NCI-H1417 (cell line): ENCODE results near the gene PTCH1.

Experiments used
- DNase-seq, 3 experiments: peaks; one replicate each; lab custom pipeline; 2025; lab: John Stamatoyannopoulos, UW

Gene PTCH1

DNA sequence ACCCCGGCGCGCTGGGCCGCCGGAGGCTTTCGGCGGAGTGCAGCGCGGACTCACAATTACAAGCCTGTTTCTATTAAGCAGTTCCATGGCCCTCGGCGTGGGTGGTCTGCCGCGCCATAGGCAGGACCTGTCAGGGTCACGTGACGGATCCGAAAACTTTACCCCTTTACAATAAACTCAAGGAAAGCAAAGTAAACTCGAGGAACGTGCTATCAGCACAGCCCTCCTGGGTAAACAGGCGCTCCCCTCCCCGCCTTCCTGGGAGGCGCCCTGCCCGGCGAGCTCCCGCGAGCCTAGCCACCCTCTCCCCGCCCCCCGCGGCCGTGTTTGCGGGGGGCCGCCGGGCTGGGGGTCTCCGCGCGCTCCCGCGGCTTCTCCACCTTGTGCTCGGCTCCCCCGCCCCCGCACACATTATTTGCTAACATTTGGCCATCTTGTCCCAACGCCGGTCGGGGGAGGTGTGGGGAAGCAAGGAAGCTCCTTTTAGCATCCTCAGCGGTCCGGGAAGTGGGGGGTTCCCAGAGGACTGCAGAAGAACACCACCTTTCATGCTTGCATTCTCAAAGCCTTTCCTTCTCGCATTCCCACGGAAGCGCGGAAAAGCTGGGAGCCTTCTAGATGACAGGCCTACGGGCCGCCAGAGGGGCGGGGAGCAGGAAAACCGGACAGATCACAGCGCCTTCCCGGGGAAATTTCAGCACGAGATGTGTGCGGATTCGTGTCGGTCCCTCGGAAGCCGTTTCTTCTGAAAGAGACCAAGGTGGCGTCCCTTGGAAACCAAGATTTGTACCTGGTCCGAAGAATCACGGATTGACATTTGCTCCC is at the start of gene PTCH1:
PTCH1 (minus strand) TSS at position 238 of the 825 bp plus-strand sequence.
- peak in 2 of 3 experiments; percentile 31 to 78 for DNase-seq

DNA sequence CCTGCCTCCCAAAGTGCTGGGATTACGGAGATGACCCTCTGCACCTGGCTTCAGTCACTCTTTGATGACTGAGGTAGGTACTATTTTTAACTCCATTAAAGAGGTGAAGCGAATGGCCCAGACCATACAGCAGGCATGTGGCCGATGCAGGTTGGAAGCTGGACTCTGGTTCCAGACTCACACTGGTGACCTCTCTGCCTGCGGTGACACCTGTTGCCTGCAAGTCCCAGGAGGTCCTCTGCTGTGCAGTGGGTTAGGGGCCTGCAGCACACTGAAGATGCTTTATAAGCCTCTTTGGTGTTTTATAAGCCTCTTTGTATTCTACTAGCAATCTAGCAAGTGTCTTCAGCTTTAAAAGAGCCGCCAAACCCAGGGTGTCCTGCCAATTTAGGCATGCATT is 49.2 kb upstream of the PTCH1 start:
- no peak for DNase-seq

DNA sequence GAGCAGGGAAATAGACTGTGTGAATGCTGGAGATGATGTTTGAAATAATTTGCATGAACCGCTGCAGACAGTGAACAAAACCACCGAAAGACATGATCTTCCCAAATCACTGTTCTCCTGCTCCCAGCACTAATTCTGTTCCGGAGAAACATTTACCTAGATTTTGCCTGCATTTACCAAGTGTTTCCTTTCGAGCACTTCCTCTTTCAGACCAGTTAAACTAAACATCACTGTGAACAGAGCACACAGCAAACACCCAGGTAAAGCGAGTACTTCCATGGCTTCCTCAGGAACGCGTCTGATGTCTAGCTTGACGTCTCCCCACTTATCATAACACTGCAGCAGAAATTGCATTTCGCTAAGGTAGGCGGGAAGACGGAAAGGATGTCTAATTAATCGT is 45.1 kb upstream of the PTCH1 start:
- DNase-seq: no peak

DNA sequence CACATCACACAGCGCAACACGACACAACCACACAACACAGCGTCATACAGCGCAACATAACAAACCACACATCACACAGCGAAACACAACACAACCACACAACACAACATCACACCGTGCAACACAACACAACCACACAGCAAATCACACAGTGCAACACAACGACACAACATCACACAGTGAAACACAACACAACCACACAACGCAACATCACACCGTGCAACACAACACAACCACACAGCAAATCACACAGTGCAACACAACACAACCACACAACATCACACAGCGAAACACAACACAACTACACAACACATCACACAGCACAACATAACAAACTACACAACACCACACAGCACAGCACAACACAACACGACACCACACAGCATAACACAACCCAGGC is 40.4 kb upstream of the PTCH1 start:
- no peak for DNase-seq

DNA sequence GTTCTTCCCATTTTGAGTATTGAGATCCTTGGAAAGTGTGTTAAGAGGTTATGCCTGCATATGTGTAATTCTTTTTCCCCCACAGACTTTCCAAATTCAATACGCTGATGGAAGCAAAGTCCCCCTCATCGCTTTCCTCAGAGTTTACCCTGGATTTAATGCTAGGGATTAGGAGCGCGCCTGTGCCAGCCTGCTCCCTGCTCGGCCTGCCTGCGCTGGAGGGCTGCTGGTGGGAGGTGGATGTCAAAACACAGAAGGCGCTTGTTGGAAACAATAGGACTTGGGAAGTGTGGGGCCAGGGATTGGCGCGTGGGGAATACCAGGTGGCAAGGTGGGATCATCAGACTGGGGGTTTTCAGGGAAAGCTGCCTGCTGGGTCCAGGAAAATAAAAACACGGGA is 39.8 kb upstream of the PTCH1 start:
- no peak for DNase-seq

DNA sequence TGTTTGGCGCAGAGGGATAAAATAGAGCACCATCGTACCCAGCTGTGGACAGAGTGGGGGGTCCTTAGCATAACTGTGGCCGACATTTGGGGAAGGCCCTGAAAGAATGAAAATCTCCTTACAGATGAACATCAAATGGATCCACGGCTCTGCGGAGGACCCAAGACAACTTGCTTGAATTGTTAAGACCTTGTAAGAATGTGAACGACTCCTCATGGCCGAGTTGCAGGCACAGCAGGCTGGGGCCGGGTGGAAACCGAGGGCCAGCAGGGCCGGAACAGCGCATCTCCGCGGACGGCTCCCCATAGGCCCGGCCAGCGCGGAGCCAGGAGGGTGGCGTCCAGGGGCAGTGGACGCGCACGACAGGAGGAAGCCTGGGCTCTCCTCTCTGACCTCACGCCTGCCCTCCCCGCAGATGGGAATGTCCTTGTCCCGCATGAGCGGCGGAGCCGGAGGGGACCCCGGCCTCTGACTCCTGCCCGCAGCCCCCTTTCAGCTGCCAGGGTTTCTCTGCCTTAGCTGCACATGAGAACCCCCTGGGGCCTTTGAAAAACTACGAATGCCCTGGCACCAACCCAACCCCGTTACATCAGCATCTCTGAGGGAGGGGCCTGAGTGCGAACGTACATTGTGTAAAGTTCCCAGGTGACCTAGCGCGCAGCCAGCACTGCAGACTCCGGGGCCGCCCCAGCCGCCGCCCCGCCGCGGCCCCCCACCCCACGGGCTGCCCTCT is 36.2 kb upstream of the PTCH1 start:
- DNase-seq: no peak

DNA sequence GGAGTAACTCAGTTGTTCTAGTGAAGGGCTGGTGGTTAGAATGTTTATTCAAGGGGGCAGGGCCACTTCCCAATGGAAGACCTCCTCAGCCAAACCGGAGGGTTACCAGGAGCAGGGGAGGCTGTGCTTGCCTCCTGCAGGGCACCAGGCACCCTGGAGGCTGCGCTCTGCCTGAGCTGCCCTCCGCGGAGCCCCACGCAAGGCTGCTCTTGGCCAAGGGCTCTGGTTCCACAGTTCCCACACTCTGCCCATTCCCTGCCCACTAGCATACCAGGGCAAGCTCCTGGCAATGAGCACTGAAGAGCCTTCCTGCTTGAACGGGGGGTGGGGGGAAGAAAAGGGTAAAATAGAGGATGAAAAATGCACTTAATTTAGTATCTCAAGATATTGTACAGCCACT is 35.5 kb upstream of the PTCH1 start:
- DNase-seq: no peak

DNA sequence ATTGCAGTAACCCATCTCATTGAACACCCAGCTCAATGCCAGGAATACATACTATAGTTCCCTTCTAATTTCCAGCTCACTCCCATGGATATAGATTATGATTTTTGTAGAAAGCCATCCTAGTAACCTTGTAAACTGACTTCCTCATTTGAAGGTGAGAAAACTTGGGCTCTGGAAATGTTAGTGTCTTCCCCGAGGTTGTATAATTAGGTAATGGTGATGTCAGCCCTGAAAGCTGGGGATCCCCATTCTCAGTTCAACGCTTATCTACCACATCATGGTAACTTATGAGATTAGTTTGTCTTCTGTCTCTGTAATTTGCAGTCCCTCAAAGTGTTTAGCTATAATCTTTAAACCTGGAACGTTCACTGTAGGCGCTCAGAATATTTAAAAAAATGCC is 34.6 kb upstream of the PTCH1 start:
- DNase-seq: no peak

DNA sequence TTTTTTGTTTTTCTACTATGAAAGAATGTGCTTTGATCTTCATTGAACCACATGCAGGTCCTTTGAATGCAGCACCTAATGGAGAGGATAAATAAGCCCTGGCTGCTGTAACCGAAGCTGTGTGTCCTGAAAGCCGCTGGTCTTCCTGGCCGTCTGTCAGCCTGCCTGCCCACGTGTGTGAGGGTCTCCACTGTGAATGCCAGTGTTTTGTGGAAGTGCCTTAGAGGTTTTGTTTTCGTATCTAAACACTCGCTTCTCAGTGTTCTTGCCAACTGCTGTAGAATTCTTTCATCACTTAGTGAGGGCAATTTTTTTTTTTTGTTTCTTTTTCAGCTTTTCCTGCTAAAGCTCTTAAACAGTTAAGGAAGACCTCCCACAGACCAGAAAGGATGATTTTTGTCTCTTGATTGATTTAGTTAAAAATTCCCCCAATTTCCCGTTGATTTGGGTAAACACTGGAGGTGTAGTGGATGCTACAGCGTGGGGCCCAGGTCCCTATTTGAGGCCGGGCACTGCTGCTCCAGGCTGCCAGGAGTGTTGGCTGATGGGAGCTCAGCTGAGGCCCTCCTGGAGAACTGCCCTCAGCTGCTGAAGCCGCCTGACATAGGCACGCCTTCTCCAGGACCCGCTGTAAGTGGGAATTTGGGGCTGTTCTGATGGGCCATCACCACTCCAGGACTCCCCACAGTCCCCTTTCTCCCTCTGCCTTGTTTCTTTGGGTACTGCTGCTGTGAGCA is 29.2 kb upstream of the PTCH1 start:
- no peak for DNase-seq

DNA sequence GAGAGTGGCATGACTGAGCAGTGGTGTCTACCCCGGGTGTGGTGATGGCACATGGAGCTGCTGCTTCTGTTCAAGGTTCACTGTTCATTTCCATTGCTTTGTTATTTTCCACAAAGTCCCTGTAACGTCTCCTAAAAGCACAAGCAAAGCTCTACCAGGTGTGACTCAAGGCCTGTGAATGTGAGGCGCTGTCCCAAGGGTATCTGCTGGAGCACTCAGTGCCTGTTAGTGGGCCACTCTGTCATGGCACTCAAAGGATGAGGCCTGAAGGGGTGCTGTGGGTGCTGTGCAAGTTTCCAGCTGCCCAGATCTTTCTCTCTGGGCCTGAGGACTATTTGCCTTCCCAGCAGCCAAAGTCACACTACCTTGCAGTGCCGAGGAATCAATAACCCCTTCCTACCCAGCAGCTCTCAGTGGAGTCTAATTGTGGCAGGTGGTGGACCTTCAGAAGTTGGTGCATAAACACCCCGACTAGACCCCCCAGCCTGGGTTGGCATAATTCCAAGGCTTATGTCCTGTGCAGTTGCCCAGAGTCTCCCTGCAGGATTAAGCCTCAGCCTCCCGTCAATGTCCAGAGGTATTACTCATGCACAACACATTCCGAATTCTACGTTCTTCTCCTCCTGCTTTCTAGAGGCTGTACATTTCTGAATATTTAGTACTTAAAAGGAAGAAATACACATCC is 17.4 kb upstream of the PTCH1 start:
- no peak for DNase-seq

DNA sequence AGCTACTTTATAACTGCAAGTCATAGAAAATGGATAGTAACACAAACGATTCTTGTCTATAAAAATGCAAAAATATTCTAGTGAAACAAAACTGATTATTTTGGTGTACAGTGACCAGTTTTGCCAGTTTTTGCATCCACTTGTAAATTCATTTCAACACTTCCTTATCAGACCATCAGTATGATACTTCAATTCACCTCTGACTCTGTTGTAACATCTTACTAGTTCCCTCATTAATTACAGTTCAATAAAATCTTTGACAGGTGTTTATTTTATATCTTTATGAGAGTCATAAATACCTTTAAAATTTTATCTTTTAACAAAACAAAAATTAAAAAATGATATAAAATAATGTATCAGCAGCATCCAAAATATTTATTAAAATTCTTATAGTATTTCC is 13.1 kb upstream of the PTCH1 start:
- no peak for DNase-seq

DNA sequence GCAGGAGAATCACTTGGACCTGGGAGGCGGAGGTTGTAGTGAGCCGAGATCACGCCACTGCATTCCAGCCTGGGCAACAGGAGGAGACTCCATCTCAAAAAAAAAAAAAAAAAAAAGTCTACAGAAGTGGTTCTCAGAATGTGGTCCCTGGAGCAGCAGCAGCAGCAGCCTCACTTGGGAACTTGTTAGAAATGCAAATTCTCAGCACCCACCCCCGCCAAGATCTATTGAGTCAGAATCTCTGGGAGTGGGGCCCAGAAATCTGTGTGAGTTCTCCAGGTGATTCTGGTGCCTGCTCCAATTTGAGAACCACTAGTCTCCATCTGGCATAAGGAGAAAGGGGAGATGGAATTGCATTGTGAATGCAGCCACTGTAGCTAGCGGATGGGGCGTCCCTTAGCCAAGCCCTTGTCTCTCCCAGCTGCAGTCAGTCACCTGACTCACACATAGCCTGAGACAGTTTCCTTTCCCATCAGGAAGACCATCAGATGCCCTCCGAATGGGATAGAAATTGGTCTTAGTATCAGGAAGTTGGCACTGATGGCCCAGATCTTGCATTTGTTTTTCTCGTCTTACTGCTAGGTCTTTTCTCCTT is 12.2 kb upstream of the PTCH1 start:
- no peak for DNase-seq

DNA sequence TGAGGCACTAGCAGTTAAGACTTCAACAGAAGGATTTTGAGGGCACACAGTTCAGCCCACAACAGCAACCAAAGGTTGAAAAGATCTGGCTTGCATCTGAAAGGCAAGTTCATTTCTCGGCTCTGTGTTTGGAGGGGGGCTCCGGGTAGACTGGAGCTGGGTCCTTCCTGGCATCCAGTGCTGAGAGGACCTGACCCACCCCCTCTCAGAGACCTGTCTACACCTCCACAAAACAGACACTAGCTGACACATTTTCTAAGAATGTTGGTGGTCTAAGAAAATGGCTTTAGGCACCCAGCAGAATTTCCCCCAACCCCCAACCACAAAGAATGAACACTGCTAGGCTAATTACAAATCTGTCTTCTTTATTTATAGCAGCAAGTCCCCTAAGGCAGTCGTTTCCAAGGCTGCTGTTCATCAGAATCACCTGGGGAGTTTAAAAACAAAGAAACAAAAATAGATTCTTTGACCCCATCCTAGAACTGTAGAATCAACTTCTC is 6.2 kb upstream of the PTCH1 start:
- DNase-seq: peak in 1 of 3 experiments; percentile 43

DNA sequence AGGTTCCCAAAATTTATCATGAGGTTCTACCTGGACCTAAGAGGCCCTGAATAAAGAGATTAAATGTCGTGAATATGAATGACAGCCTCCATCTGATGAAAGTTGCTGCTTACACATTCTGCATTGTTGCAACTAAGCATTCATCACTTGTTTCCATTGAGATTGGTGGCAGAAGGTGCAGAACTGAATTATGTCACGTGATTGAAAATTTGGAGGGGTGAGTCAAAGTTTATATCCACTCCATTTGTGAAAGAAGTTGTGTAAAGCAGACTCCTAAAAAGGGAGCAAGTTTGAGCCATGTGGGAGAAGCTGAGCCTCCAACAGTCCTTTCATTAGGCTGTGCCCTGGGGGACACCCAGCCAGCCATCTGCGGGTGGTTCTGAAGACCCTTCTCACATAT is 4.9 kb upstream of the PTCH1 start:
- no peak for DNase-seq

DNA sequence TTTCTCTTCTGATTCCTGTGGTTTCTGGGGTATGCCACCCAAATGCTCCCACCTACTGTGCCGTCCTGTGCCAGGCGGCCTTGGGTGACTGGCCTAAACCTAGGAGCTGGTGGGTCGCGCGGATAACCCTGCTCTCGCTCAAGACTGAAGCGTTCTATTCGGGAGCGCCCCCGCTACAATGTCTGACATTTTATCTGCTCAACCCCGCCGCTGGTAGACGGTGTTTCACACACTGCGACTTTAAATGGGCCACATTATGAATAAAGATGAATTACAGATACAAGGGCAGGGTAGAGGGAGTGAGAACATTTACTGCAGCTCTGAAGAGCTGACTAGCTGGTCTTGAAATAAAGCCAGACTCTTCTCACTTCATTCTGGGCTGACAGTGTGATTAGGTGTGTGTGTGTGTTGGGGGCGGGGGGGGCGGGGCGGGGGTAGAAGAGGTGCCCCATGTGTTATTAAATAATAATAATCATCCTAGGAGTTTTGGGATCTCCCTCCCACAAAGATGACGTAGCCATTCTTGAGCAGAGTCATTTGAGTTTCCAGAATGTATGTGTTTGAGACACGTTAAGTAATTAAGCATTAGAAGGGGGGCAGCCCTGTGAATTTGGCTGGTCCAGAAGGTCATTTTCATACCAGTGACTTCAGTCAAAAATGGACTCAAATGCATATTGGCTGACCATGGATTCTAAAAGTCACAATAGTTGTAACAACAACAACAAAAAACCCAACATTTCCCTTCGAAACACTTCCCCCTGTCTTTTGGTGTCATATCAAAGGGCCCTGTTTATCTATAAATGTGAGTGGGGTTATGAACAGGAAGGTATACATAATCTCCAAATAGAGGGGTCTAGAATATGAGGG is 1.0 kb upstream of the PTCH1 start:
- DNase-seq: no peak

DNA sequence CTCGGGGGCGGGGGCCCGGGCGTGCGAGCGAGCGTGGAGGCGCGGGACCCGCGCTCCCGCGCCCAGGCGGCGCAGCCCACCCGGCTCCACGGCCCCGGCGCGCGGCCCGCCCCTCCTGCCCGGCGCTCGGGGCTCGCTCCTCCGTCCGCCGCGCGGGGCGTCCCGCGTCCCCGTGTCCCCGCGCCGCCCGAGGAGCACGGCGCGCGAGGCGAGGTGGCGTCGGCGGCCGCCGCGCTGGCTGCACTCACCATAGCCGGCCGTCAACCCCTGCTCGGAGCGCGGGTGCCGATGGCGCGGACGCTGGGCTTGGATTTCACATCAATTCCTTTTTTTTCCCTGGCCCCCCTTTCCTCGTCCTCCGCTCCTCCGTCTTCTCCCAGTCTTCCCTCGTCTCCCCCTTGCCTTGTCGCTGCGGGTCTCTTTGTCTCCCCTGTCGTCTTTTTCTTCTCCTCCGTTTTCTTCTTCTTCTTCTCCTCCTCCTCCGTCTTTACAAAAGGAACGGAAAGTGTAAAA is 494 bp downstream of the PTCH1 start:
- peak; percentile 10 to 80 (median 75) for DNase-seq

DNA sequence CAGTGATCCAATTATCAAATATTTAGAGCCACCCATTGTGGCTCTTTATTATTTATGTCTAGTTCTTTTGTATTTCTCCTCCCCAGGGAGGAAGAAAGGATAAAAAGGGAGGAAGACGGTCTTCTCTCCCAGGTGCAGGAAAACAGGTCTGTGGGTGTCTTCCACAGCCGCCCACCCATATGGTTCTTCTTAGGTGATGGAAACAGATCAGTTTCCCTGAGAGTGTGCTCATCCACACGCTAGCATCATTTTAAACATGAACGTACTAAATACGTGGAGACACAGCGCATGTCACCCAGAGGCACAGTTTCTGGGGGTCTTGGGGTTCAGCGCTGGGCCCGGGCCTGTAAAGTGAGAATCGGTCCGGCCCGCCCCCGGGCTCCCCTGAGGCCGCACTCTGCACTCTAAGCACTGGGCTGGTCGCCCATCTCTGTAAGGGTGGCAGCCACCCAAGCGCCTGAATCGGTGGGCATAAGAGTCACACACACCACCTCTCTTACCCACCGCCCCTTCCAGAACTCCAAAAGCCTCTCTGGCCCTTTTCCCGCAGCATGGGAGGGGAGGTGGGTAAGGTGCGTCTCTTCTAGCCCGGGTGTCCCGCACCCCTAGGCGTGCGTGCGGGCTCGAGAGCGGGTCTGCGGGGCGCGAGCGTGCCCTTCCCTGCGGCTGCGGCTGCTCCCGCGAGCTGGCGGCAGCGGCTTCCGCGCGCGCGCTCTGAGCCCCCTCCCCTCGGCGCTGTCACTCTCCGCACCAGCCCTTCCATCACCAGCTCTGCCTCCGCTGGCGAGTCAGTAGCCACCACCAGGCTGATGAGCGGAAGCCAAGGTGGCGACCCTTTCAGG is 1.3 kb downstream of the PTCH1 start:
- peak; percentile 16 to 84 (median 82) for DNase-seq

DNA sequence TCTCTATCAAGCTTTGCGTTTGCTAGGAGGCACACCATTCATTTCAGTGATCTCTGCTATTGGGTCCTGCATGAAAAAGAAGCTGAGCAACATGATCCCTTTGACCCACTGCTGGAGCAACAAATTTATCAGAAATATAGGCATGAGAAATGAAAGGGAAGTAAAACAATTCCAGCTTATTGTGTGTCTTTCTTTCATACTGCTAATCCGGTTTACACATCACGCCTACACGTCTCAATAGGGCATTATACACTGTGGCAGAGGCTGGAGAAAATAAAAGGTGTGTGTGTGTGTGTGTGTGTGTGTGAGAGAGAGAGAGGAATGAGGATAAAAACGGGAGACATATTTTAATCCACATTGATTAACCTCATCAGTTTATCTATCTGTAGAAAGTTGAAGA is 2.4 kb downstream of the PTCH1 start:
- no peak for DNase-seq

DNA sequence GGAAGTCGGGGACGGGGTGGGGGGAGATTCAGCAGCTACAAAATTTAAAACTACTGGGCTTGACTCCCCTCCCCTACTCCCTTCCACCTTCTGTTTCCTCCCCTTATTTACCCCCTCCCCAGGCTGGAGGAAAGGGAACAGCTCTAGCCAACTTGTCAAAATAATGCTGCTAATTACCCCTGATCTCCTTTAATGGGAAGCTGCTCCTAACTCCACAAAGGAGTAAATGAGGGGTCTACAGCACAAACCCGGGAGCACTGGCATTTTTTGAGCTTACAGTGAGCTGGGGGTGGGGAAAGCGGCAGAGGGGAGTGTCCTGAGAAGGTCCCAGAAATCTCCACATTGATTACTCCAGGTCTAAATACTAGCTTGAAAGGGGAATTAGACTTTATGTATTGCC is 3.1 kb downstream of the PTCH1 start:
- no peak for DNase-seq
